Liver (tissue), 9 donors: ENCODE data around the gene ZNF711. TPM values are rescaled to one million over a fixed set of nuclear protein-coding genes. Genes with fewer than 3 reads are reported as not detected.
"Not testable (repeated sequence)": the region's sequence is repeated elsewhere in the genome, so short reads cannot be mapped to it uniquely, and the experiment has no call there.

Source experiments
- DNase-seq: peaks from one replicate; pipeline ENCODE4 v3.0.0-alpha.2; 2017; ENCODE audit warnings: low spot score
- H3K27ac ChIP-seq, 2 donors: one replicate each; pipeline ENCODE4 v1.7.0; 2013; ENCODE audit warnings: inconsistent platforms in 2 of 2, low read length in 2 of 2, control low read depth in 1 of 2, low read depth in 1 of 2, mild to moderate bottlenecking in 1 of 2
- H3K27me3 ChIP-seq, 4 donors: one replicate each; pipeline versions ENCODE4 v1.6.1 to v1.7.0; 2013; ENCODE audit warnings: low read length in 3 of 4, inconsistent platforms in 1 of 4, mild to moderate bottlenecking in 1 of 4, moderate library complexity in 1 of 4; ENCODE audit not compliant: control insufficient read depth in 4 of 4, insufficient read depth in 4 of 4
- H3K36me3 ChIP-seq, 4 donors: one replicate each; pipeline versions ENCODE4 v1.6.1 to v1.7.0; 2013; ENCODE audit warnings: low read length in 3 of 4, mild to moderate bottlenecking in 3 of 4, low read depth in 1 of 4, moderate library complexity in 1 of 4; ENCODE audit not compliant: control insufficient read depth in 4 of 4, insufficient read depth in 3 of 4
- H3K4me1 ChIP-seq, 4 donors: one replicate each; pipeline versions ENCODE4 v1.6.1 to v1.7.0; 2013; ENCODE audit warnings: low read length in 3 of 4, mild to moderate bottlenecking in 3 of 4, moderate library complexity in 1 of 4; ENCODE audit not compliant: control insufficient read depth in 4 of 4, insufficient read depth in 4 of 4
- H3K4me3 ChIP-seq, 3 donors: one replicate each; pipeline versions ENCODE4 v1.6.1 to v1.7.0; 2013; ENCODE audit warnings: low read length in 3 of 3, control low read depth in 1 of 3, low read depth in 1 of 3, mild to moderate bottlenecking in 1 of 3
- H3K9ac ChIP-seq, 2 donors: one replicate each; pipeline ENCODE4 v1.7.0; 2013; ENCODE audit warnings: low read length in 2 of 2, mild to moderate bottlenecking in 2 of 2, moderate library complexity in 2 of 2, control low read depth in 1 of 2, low read depth in 1 of 2
- H3K9me3 ChIP-seq, 4 donors: one replicate each; pipeline versions ENCODE4 v1.6.1 to v1.7.0; 2013; ENCODE audit warnings: low read length in 3 of 4; ENCODE audit not compliant: control insufficient read depth in 4 of 4
- EGR1 ChIP-seq, 2 donors: IDR thresholded peaks; 2 replicates each; pipeline ENCODE4 v1.6.1; 2016 to 2018; ENCODE audit warnings: antibody characterized with exemption in 2 of 2, low read depth in 2 of 2
- FOXA1 ChIP-seq: IDR thresholded peaks from 2 replicates; pipeline ENCODE4 v1.6.1; 2016; ENCODE audit warnings: antibody characterized with exemption
- JUND ChIP-seq, 2 donors: IDR thresholded peaks; 2 replicates each; pipeline ENCODE4 v1.6.1; 2016; ENCODE audit warnings: antibody characterized with exemption in 2 of 2
- NR2F2 ChIP-seq: IDR thresholded peaks from 2 replicates; pipeline ENCODE4 v1.6.1; 2016; ENCODE audit warnings: antibody characterized with exemption
- RAD21 ChIP-seq, 2 donors: IDR thresholded peaks; 2 replicates each; pipeline ENCODE4 v1.6.1; 2016; ENCODE audit warnings: antibody characterized with exemption in 2 of 2, mild to moderate bottlenecking in 2 of 2
- RXRA ChIP-seq, 2 donors: IDR thresholded peaks; 2 replicates each; pipeline ENCODE4 v1.6.1; 2017 to 2018; ENCODE audit warnings: antibody characterized with exemption in 2 of 2, mild to moderate bottlenecking in 1 of 2
- SP1 ChIP-seq: IDR thresholded peaks from 2 replicates; pipeline ENCODE4 v1.6.1; 2018; ENCODE audit warnings: antibody characterized with exemption, mild to moderate bottlenecking
- YY1 ChIP-seq: IDR thresholded peaks from 2 replicates; pipeline ENCODE4 v1.6.1; 2016; ENCODE audit warnings: antibody characterized with exemption, mild to moderate bottlenecking
- WGBS: extraction: QIAGEN DNeasy Blood & Tissue Kit; methylation state at CpG from one replicate; pipeline ENCODE4 v1.1.7; 2013; 5-methylcytosine and 5-hydroxymethylcytosine counted together
- polyA plus RNA-seq, 2 donors: library from polyadenylated mRNA; stranded (reverse) in 1 of 2; unstranded in 1 of 2; fragments of 200-250 nt in 1 of 2; fragments of >200 nt in 1 of 2; fragmentation: Nextera tagmentation in 1 of 2; extraction: Ambion mirVana in 1 of 2; gene quantifications; one replicate each; pipeline versions ENCODE4 v1.2.1 to v1.2.3, GENCODE V29; 2013 to 2015
- total RNA-seq, 2 donors: library from RNA; depleted of rRNA; stranded (reverse); fragments of >200 nt; gene quantifications; one replicate each; pipeline ENCODE4 v1.2.3, GENCODE V29; 2014
- TF ChIP-seq, protein P1 (sequence below): IDR thresholded peaks from 2 replicates; pipeline ENCODE4 v1.6.1; 2016; ENCODE audit warnings: antibody characterized with exemption
- TF ChIP-seq, protein P2 (sequence below): IDR thresholded peaks from 2 replicates; pipeline ENCODE4 v1.6.1; 2016; ENCODE audit warnings: antibody characterized with exemption
- TF ChIP-seq, protein P3 (sequence below): fragments of 150-350 bp; IDR thresholded peaks from 2 replicates; pipeline ENCODE4 v1.5.1; 2017; ENCODE audit warnings: improper control_type of control experiment, low read depth, low read length; ENCODE audit not compliant: missing input control
- donor health status: healthy.
- donor health status: healthy.
- donor health status: healthy.
- donor health status: healthy.
- donor health status: healthy.

ZNF711 gene
- total and polyA plus RNA-seq, 4 donors: 0.21 to 11.4 (median 0.97) TPM

- WGBS: 45% methylated on average over 2 of the region's 2 CpGs
- peak overlapping the region in 1 of 3 donors; percentile 51 for H3K4me3 ChIP-seq
- no peak for TF ChIP-seq RAD21 (IDR thresholded peaks at IDR 0.05)
Measured at GRCh38 chrX:85243155-85243554, 636 bp upstream of the ZNF711 start.

GRCh38 chrX:85244450-85245211 is 840 bp downstream of the ZNF711 start:
- no peaks in the 10 kb centered on the region for H3K36me3 ChIP-seq
- peaks cover 0 to 3% (median 0%) of the 10 kb centered on the region in 4 donors for H3K27me3 ChIP-seq
- H3K9me3 ChIP-seq: no peaks in the 10 kb centered on the region
- DNase-seq: peak; percentile 36
- peaks cover 0 to 9% (median 4%) of the 10 kb centered on the region in 4 donors for H3K4me1 ChIP-seq
- no peak overlapping the region for H3K27ac ChIP-seq
- 2% methylated on average over 42 of the region's 42 CpGs for WGBS
- no peak for TF ChIP-seq JUND (IDR thresholded peaks at IDR 0.05)
- no peak for TF ChIP-seq FOXA1
- no peak for TF ChIP-seq YY1
- no peak for TF ChIP-seq SP1
- TF ChIP-seq, protein P1, sequence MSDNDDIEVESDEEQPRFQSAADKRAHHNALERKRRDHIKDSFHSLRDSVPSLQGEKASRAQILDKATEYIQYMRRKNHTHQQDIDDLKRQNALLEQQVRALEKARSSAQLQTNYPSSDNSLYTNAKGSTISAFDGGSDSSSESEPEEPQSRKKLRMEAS: no peak
- TF ChIP-seq EGR1 (IDR thresholded peaks at IDR 0.05; ENCODE audit: low read depth in 2 of 2): no peak
- TF ChIP-seq RXRA (IDR thresholded peaks at IDR 0.05): no peak
- no peak for TF ChIP-seq NR2F2
- peak overlapping the region in 1 of 2 donors; percentile 13 for H3K9ac ChIP-seq
- peak overlapping the region; percentile 42 to 76 (median 51) for H3K4me3 ChIP-seq

More at GRCh38 chrX:85243155-85243554, 636 bp upstream of the ZNF711 start:
- H3K4me1 ChIP-seq: peaks cover 0 to 9% (median 4%) of the 10 kb centered on the region in 4 donors
- H3K27ac ChIP-seq: no peak overlapping the region
- no peak for DNase-seq
- H3K9me3 ChIP-seq: no peaks in the 10 kb centered on the region
- no peaks in the 10 kb centered on the region for H3K27me3 ChIP-seq
- H3K9ac ChIP-seq: no peak overlapping the region
- H3K36me3 ChIP-seq: no peaks in the 10 kb centered on the region

DNA sequence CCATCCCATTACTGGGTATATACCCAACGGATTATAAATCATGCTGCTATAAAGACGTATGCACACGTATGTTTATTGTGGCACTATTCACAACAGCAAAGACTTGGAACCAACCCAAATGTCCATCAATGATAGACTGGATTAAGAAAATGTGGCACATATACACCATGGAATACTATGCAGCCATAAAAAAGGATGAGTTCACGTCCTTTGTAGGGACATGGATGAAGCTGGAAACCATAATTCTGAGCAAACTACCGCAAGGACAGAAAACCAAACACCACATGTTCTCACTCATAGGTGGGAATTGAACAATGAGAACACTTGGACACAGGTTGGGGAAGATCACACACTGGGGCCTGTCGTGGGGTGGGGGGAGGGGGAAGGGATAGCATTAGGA is 41.5 kb downstream of the ZNF711 start:
- WGBS: 75% methylated on average over 6 of the region's 6 CpGs
- not testable (repeated sequence) for DNase-seq, H3K27ac ChIP-seq, H3K9ac ChIP-seq, H3K4me3 ChIP-seq, H3K4me1 ChIP-seq, H3K36me3 ChIP-seq, H3K9me3 ChIP-seq, H3K27me3 ChIP-seq

DNA sequence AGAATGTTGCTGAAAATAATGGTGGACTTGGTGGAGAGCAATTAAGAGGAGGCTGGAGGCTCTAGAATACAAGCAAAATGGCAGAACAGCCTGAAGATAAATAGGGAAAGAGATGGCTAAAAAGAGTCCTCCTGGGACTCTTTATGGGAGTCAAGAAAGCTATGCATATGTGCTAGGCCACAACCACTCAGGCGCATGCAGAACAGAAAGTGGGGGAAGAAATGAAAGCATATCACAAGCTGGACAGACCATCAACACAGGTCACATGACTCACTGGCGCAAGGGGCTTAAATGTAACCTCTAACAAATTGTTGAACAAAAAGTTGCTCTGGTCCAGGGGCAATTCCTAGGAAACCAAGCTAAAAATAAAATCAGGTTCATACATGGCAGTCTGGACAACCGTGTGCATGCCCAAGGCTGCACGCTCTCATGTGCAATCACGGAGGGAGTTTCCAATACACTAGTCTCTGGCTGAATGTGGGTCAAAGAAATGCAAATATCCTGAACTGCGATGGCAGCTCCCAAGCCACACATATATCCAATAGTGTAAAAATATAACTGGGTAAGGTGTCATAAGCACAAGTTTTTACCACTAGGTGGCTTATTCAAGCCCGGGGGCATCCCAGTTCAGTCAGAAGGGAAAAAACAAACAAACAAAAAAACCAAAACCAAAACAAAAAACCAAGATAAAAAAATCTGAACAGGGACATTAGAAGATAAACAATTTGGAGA is 45.4 kb downstream of the ZNF711 start:
- WGBS: 93% methylated on average over 7 of the region's 7 CpGs
- H3K27ac ChIP-seq: no peak overlapping the region
- TF ChIP-seq EGR1 (IDR thresholded peaks at IDR 0.05; ENCODE audit: low read depth in 2 of 2) (no peak), FOXA1 (no peak), JUND (IDR thresholded peaks at IDR 0.05) (no peak), NR2F2 (no peak)
- TF ChIP-seq, protein P2, sequence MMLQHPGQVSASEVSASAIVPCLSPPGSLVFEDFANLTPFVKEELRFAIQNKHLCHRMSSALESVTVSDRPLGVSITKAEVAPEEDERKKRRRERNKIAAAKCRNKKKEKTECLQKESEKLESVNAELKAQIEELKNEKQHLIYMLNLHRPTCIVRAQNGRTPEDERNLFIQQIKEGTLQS: no peak
- TF ChIP-seq, protein P3, sequence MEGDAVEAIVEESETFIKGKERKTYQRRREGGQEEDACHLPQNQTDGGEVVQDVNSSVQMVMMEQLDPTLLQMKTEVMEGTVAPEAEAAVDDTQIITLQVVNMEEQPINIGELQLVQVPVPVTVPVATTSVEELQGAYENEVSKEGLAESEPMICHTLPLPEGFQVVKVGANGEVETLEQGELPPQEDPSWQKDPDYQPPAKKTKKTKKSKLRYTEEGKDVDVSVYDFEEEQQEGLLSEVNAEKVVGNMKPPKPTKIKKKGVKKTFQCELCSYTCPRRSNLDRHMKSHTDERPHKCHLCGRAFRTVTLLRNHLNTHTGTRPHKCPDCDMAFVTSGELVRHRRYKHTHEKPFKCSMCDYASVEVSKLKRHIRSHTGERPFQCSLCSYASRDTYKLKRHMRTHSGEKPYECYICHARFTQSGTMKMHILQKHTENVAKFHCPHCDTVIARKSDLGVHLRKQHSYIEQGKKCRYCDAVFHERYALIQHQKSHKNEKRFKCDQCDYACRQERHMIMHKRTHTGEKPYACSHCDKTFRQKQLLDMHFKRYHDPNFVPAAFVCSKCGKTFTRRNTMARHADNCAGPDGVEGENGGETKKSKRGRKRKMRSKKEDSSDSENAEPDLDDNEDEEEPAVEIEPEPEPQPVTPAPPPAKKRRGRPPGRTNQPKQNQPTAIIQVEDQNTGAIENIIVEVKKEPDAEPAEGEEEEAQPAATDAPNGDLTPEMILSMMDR: no peak
- no peak for DNase-seq
- peaks cover 0 to 3% (median 0%) of the 10 kb centered on the region in 4 donors for H3K9me3 ChIP-seq
- no peak overlapping the region for H3K4me3 ChIP-seq
- no peaks in the 10 kb centered on the region for H3K4me1 ChIP-seq
- H3K9ac ChIP-seq: no peak overlapping the region
- H3K36me3 ChIP-seq: no peaks in the 10 kb centered on the region
- no peaks in the 10 kb centered on the region for H3K27me3 ChIP-seq
